ENCODE results near the gene SNPH.

- TF ChIP-seq CTCF (IDR thresholded peaks at IDR 0.05) (no peak), POLR2A (IDR thresholded peaks at IDR 0.05) (peak; percentile 99)
These were observed 62.7 kb downstream of the SNPH start, which contains the start of gene SDCBP2 for GRCh38 chr20:1328680-1329330.

All from Peyer's patch (tissue), 4 donors.